GM21526 (cell line): ENCODE measurements around the gene WNK4.

ENCODE experiments used
- ATAC-seq: cut with Tn5 transposase; IDR thresholded peaks from one replicate; pipeline ENCODE4 v1.9.1; 2021; ENCODE audit warnings: moderate library complexity; ENCODE audit not compliant: unreplicated experiment, low FRiP score

The WNK4 gene

GRCh38 chr17:42832934-42833766 lies 52.7 kb downstream of the WNK4 start, which contains the start of gene PSME3:
Gene PSME3, plus strand, starts transcription at chr17:42833397. Its CDS starts 235 bp downstream, at chr17:42833632.
- ATAC-seq: peak; percentile 68

- ATAC-seq: peak; percentile 4
Observed at GRCh38 chr17:42833767-42834422, 53.5 kb downstream of the WNK4 start.

- ATAC-seq: no peak
Observed at GRCh38 chr17:42835732-42836131, 55.3 kb downstream of the WNK4 start.

GRCh38 chr17:42841975-42842685 lies 61.7 kb downstream of the WNK4 start:
- no peak for ATAC-seq

GRCh38 chr17:42843358-42843934 lies 63.0 kb downstream of the WNK4 start:
- no peak for ATAC-seq

DNA sequence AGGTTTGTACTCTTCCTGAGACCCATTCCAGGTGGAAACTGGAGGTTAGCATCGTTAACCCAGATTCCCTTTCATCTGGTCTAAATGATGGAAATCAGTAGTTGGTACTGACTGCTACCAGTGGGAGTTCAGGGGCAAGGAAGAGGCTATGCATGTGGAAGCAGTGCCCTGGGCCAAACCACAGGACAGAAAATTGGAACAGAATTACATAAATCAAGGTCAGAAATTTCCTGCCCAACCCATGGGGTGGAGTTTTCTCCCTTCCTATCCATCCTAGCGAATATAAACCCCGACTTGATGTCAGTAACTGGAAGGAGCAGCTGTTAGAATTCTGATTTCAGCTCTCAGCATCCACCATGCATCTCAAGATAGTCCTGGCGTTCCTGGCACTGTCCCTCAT lies 63.9 kb downstream of the WNK4 start, which contains the start of gene AOC2:
Gene AOC2 (plus strand): TSS at position 310 of the 400 bp plus-strand sequence. CDS start 47 bp downstream, at position 357.
- no peak for ATAC-seq

- no peak for ATAC-seq
Observed at GRCh38 chr17:42844761-42845555, 64.5 kb downstream of the WNK4 start.

DNA sequence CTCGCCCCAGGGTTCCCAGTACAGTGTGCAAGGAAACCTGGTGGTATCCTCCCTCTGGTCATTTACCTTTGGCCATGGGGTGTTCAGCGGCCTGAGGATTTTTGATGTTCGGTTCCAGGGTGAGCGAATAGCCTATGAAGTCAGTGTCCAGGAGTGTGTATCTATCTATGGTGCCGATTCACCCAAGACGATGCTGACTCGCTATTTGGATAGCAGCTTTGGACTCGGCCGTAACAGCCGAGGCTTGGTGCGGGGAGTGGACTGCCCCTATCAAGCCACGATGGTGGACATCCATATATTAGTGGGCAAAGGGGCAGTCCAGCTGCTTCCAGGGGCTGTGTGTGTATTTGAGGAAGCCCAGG lies 65.1 kb downstream of the WNK4 start:
- no peak for ATAC-seq

GRCh38 chr17:42845918-42846593 lies 65.6 kb downstream of the WNK4 start:
- no peak for ATAC-seq
